Renal cortical epithelial cell (primary cell): ENCODE measurements around the gene C19orf33. TPM values are rescaled to one million over a fixed set of nuclear protein-coding genes. Genes with fewer than 3 reads are reported as not detected.
"Not testable (repeated sequence)": the region's sequence is repeated elsewhere in the genome, so short reads cannot be mapped to it uniquely, and the experiment has no call there.

Experiments
- DNase-seq: peaks from one replicate; pipeline ENCODE4 v3.0.0-alpha.2; 2011; ENCODE audit warnings: low read depth
- total RNA-seq: library from RNA; depleted of rRNA; stranded (reverse); fragments of >200 nt; gene quantifications from 2 replicates; pipeline ENCODE4 v1.2.3, GENCODE V29; 2014

Gene C19orf33
- total RNA-seq, 1 donor from 2014 or later: 1.7 TPM

DNA sequence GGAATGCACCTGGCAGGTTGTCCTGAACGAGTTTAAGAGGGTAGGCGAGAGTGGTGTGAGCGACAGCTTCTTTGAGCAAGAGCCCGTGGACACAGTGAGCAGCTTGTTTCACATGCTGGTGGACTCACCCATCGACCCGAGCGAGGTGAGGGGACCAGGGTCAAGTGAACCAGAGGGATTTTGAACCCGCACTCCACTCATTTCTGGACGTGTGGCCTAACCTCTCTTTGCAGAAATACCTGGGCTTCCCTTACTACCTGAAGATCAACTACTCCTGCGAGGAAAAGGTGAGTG is 33.3 kb downstream of the C19orf33 start:
- no peak for DNase-seq

DNA sequence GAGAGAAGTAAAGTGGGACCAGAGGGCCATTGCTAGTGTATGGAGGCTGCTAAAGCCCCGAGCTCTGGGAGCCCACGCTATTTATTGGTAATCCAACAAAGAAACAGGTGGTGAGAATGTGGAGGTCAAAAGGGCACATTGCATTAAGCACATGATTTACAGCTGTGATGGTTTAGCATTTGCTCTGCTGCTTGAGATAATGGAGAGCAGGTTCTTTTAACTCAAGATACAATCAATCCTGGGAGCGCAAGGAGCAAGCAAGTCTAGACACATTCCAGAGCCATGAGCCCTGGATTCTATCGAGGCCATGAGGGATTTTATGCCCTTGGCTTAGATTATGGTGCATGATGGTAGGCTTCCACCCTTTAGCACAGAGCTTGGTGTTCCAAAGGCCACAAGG is 35.0 kb downstream of the C19orf33 start:
- not testable (repeated sequence) for DNase-seq

DNA sequence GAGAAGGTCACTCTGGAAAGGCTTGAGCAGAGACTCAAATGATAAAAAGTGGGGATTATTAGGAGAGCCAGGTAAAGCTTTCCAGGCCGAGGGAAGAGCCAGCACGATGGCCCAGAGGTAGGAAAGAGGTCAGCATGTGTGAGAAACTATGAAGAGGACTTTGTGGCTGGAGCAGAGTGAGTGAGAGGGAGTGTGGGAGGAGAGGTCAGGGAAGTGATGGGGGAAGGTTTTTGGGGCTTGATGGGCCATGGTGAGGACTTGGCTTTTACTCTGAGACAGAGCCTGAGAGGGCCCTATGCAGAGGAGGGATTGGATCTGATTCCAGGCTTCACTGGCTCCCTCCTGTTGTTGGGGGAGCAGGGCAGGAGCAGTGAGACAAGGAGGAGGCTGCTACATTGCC is 36.9 kb downstream of the C19orf33 start:
- DNase-seq: no peak

DNA sequence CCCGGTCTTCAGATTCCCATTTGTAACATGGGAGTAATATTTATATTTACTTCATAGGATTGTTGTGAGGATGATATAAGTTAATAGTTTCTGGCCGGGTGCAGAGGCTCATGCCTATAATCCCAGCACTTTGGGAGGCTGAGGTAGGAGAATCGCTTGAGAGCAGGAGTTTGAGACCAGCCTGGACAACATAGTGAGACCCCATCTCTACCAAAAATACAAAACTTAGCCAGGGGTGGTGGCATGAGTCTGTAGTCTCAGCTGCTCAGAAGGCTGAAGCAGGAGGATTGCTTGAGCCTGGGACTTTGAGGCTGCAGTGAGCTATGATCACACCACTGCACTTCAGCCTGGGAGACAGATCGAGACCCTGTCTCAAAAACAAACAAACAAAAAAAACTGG is 42.8 kb downstream of the C19orf33 start:
- no peak for DNase-seq

DNA sequence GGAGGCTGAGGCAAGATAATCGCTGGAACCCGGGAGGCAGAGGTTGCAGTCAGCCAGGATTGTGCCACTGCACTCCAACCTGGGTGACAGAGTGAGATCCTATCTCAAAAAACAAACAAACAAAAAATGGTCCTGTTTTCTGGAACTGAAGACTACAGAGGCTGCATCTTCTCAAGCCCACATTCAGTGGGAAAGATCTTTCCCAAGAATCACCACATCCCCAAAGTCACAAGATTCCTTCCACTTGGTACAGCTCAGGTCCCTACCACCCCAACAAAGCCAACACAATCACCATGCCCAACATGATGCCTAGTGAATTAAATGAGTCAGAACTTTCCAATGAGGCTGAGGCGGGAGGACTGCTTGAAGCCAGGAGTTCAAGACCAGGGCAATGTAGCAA is 46.8 kb downstream of the C19orf33 start:
- no peak for DNase-seq

DNA sequence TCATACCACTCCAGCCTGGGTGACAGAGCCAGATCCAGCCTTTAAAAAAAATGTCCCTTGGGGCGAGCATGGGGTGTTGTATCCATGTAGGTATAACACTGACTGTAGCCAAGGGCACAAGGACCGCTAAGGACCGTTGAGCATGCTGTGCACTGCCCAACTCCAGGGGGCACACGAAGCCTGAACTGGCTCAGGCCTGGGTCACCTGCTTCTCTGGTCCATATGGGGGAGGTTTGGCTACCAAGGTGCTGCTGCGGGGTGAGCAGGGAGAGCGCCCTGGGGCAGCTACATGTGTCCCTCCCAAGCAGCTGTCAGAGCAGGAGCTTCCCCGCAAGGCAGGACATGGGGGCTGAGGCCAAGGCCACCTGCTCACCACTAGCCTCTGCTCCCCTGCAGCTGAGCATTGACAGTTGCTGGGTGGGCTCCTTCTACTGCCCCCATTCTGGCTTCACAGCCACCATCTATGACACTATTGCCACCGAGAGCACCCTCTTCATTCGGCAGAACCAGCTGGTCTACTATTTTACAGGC is 47.9 kb downstream of the C19orf33 start:
- no peak for DNase-seq

DNA sequence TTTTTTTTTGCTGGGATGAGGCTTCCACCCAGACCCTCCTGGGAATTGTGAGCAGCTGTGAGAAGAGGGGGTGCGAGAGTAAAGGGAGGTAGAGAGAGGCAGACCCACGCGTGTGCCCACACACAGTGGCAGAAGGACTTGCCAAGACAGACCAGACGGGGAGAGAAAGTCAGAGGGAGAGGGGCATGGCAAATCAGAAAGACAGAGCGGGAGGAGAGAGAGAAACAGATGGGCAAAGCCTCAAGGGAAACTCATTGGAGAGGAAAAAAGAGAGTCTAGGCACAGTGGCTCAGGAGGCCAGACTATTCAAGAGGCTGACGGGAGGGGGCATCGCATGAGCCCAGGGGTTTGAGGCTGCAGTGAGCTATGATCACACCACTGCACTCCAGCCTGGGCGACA is 48.6 kb downstream of the C19orf33 start:
- DNase-seq: no peak

Other genes starting within 250 kb of the C19orf33 start
- 0.10 TPM in 1 of 2 replicates, not detected in the other for gene DPF1, start 80.0 kb upstream of the C19orf33 start, total RNA-seq
- gene PPP1R14A, start 47.9 kb upstream of the C19orf33 start, total RNA-seq: 0.75 and 4.5 TPM in 2 replicates
- gene SPINT2, start 39.7 kb upstream of the C19orf33 start, total RNA-seq: 535 and 1,121 TPM in 2 replicates
- 51.3 and 72.8 TPM in 2 replicates for gene YIF1B, start 11.7 kb downstream of the C19orf33 start, total RNA-seq
- 8.4 and 25.5 TPM in 2 replicates for gene KCNK6, start 15.6 kb downstream of the C19orf33 start, total RNA-seq
- gene CATSPERG, start 31.6 kb downstream of the C19orf33 start, total RNA-seq: 0.87 and 1.4 TPM in 2 replicates
- gene PSMD8, start 70.3 kb downstream of the C19orf33 start, total RNA-seq: 206 and 397 TPM in 2 replicates
- gene GGN, start 83.8 kb downstream of the C19orf33 start, total RNA-seq: 0.80 and 1.7 TPM in 2 replicates
- 0.17 and 1.4 TPM in 2 replicates for gene SPRED3, start 84.4 kb downstream of the C19orf33 start, total RNA-seq
- 7.6 and 8.9 TPM in 2 replicates for gene FAM98C, start 98.8 kb downstream of the C19orf33 start, total RNA-seq
- not detected in 2 replicates for gene RASGRP4, start 122.0 kb downstream of the C19orf33 start, total RNA-seq
- gene RYR1, start 129.4 kb downstream of the C19orf33 start, total RNA-seq: 0.10 TPM in 1 of 2 replicates, not detected in the other